ENCODE results near the gene ZNF345. TPM values are rescaled to one million over a fixed set of nuclear protein-coding genes. Genes with fewer than 3 reads are reported as not detected.

The ZNF345 gene
- 1 to 10 TPM; 7.2 to 8.0 TPM for total RNA-seq

DNA sequence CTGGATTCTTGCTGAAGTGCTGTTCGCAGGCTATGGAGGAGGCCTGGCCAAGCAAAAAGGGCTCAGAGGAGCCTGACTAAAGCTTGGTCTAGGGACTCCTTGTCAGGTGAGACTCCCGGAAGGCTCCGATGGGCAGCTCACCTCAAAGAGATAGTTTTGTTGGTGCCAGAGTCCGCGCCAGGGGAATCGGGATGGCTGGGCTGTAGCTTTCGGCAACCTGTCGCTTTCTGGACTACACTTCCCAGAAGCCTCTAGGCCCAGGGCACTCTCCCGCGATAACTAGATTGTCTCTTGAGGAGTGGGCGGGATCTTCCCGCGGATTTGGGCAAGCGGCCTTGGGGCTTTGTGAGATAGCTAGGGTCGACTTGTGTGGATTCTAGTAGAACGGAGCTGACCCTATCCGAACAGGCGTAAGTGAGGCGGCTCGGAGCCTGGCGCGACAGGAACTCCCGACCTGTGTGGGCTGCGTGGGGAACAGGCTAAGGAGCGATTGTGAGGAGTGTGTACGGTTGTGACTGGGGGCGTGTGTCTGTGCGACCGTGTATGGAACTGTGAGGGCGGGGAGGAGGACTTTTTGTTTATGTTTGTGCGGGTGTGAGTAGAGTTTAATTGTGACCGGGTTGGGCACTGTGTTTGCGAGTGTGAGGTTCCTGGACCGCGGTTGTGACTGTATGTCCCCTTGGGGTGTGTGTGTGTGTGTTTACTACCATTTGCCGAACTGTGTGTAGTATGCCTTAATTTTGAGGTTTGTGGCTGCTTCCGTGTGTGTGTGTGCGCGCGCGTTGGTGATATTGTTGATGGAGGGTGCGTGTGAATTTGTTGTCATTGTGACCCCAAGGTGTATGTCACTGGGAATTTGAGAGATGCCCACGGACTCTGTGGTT is at the start of gene ZNF345:
ZNF345 (plus strand) TSS at position 318 of the 884 bp plus-strand sequence. CDS start 25,955 bp downstream, outside the sequence.

DNA sequence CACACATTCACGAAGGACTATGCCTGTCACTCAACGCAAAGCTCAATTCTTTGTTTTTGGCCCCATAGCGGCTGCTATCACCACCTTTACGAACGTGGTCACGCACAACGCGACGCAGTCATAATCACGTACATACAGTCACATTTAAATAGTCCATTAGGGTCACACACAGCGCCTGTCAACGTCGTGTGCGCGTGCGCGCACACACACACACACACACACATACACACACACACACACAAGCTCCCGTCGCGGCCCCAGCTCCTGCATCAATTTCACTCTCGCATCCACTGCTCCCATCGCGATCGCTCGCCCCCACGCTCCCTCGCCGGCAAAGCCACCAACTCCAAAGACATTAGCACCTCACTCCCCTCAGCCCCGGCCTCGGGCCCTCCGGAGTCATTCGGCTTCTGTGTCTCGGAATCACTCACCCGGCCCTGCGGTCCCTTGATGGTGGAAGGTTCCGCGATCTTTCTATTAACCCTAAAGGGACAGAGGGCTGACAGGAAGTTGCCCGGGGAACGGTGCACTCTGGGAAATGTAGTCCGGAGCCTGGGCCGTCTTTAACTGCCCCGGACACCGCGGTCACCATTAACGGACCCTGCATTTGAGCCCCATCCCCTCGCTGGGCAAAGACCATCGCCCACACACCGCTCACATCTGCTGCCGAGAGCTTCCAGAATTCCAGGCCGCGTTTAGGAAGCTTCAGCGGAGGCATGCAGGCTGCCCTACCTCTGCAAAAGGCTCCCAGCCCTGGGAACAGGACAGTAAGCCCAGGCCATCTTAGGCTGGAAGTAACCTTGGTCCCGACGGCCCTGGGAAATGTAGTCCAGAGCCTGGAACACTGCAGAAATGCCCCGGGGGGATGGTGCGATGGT is 12.5 kb upstream of the ZNF345 start, which contains the start of gene ZNF790:
ZNF790 (minus strand) TSS at position 482 of the 878 bp plus-strand sequence. CDS start 12,768 bp downstream, outside the sequence.

DNA sequence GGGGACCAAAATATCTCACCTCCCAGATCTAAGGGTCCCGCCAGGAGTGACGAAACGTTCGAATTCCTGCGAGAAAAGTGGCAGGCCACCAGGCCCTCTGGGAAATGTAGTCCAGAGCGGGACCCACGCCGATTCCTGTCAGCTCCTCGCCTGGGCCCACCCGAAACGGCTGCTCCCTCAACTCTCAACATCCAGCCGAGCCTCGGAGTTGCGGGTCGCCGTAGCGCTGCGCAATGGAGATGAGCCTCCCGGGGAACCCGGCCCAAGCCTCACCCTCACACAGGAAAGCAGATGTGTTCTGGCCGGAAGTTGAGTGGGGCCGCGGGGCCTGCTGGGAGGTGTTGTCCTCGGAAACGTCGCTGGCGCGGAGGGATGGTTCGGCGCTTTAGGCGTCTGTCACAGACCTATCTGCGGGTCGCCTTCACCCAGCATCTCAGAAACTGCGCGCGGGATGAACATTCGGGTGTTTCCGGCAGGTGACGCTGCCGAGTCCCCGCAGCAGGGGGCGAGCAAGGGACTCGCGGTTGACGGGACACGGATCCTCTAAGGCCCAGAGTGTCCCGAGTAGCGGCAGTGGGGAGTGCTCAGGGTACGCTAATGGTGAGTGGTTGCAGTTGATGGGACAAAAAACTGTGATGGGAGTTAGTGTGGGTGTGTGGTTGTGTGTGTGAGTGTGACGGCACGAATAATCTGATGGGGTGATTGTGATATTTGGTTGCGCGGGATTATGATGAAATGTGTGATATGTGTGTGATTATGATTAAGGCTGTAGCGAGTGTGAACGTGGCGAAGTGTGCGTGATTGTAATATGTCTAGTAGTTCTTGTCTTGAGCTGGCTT is 65.5 kb downstream of the ZNF345 start, which contains the start of the genes ZNF568 and ZNF829:
ZNF568 (plus strand) TSS at position 341 of the 839 bp plus-strand sequence. CDS start 6,439 bp downstream, outside the sequence.
ZNF829 (minus strand) TSS at position 300 of the 839 bp plus-strand sequence. CDS start 1,124 bp downstream, outside the sequence.

Other genes with a start within 250 kb of the ZNF345 start
- gene ZNF382, start 245.6 kb upstream of the ZNF345 start, total RNA-seq: 10 to 100 TPM; 11.1 to 13.5 TPM
- gene ZNF461, start 184.0 kb upstream of the ZNF345 start, total RNA-seq: 10 to 100 TPM in 1 of 2 experiments, 1 to 10 TPM in 1; 9.3 to 11.6 TPM
- gene ZNF567, start 163.3 kb upstream of the ZNF345 start, total RNA-seq: 10 to 100 TPM; 10.9 to 11.1 TPM
- 1 to 10 TPM; 7.9 to 9.6 TPM for gene ZNF850, start 78.1 kb upstream of the ZNF345 start, total RNA-seq
- gene ZNF790, start 12.5 kb upstream of the ZNF345 start, total RNA-seq: 10 to 100 TPM; 10.4 to 10.7 TPM
- 1 to 10 TPM; 5.9 to 6.4 TPM for gene ZNF829, start 65.4 kb downstream of the ZNF345 start, total RNA-seq
- gene ZNF568, start 65.5 kb downstream of the ZNF345 start, total RNA-seq: 1 to 10 TPM; 5.5 to 7.0 TPM
- 10 to 100 TPM; 14.2 to 19.8 TPM for gene ZNF420, start 227.6 kb downstream of the ZNF345 start, total RNA-seq

Measured in activated naive CD4-positive, alpha-beta T cell treated with anti-CD3 and anti-CD28 coated beads, Interleukin-2, amount 10 ng/mL, durations not matched to agents 5 hours and 36 hours (primary cell).